ENCODE data around the gene SCG3.

The SCG3 gene

DNA sequence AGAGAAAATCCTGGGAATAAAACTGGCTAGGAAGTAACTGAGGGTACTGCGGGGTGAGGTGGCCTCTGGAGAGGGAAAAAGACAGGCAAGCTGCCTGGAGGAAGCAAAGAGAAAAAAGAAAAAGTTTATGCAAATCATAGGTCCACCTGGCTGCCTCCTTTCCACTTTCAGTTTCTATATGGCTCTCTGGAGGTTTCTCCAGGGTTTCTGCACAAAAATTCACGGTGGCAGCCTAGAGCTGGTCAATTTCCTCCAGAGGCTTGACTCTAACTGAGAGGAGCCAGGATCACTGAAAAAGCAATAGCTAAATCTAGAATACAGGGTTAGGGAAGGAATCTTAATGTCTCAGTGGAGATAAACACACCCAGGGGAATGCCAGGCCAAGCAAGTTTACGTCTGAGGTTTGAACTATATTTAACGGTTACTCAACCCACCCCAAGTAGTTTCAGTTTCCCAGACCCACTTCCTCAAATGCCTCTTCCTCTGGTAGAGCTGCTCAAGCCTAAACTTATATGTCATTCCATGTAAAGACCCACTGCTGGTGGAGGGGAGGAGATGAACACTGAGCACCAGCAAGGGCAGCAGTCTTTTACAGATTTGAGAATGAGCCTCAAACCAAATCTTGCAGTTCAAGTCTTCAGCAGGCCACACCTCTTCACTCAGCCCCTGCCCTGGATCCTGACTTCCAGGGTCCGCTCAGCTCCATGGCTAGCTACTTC lies 50.4 kb downstream of the SCG3 start:
- peak; percentile 57 for DNase-seq

DNA sequence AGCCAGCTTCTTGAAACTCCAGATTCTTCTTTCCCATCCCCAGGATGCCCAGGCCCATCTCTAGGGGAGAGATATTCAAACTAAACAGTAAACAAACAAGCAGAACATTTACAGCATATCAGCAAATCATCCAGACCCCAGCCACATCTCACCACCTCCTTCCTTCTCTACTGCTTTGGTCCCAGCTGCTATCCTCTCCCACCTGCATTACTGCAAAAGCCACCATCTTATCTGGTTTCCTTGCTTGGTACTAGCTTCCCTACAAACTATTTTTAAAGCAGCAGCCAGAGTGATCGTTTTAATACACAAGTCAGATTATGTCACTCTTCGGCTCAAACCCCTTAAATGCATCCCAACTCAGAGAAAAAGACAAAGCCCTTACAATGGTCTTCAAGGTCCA lies 51.3 kb downstream of the SCG3 start:
- no peak for DNase-seq

DNA sequence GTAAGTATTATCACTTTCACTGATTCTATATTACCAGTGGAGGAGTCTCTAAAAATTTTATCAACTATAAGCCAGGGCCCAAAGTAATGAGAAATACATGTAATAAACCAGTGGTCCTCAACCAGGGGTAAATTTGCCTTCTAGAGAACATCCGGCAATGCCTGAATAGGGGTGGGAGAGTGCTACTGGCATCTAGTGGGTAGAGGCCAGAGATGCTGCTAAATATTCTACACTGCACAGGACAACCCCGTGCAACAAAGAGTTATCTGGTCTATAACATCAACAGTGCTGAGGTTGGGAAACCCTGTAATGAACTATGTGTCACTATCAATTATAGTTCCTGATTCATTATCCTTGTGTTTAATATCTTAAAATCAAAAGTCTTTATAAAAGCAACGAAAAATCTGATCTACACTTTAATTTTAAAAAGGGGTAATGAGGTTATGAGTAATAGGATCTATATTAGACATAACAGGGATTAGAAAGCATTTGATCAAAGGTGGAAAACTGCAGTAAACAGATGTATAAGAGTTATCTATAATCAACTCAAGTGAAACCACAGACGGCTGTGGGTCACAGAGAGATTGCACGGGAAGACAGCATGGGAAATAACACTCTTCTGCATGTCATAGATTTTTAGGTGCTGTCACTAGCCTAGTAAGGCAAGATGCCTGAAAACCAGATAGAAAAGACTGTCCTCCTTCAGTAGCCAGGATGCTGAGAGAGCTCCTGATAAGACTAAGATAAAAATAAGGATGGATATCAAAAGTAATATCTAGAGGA lies 54.1 kb downstream of the SCG3 start:
- DNase-seq = no peak

DNA sequence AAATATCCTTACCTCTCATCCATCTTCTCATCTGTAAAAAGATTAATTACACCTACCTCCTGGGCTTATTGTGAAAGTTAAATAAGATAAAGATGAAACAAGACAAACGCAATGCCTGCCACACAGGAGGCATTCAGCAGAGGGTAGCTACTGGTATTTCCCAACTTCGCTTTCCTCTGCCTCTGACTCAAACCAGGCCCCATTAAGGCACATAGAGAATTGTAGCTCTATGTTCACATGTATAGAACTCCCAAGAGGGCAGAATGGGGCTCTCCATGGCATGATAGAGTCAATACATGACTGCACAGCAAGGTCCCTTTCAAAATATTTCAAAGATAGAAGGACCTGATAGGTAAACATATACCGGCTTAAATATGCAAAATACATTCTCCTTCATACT lies 54.8 kb downstream of the SCG3 start:
- no peak for DNase-seq

DNA sequence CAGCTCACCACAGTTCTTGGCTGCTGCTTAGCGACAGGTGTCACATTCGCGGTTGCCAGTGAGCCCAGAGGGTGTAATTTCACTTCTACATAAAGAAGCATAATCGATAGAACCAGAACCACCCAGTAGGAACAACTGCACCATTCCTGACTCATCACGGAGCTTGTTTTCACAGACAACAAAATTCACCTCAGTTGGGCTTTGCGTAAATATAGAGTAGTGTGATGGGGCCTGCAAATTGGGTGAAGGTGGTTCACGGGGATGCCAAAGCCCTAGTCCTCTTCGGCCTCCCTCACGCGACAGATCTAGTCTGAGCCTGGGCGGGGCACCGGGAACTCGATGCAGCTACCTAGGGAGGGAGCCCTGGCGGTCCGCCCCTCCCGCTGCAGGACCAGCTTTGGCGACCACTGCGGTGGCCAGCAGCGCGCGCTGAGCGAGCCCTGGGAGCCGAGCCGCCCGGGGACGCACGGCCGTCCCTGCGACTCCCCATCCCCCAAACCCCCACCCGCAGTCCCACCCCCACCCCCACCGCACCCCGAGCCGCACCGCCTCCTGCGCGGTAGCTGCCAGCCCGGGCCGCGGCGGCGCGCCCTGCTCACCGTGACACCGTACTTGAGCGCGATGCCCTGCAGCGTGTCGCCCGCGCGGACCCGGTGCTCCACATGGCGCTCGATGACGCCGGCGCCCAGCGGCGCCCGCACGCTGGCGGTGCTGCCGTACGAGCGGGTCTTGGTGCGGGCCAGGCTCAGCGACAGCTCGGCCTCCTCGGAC lies 55.6 kb downstream of the SCG3 start:
- peak; percentile 55 for DNase-seq

DNA sequence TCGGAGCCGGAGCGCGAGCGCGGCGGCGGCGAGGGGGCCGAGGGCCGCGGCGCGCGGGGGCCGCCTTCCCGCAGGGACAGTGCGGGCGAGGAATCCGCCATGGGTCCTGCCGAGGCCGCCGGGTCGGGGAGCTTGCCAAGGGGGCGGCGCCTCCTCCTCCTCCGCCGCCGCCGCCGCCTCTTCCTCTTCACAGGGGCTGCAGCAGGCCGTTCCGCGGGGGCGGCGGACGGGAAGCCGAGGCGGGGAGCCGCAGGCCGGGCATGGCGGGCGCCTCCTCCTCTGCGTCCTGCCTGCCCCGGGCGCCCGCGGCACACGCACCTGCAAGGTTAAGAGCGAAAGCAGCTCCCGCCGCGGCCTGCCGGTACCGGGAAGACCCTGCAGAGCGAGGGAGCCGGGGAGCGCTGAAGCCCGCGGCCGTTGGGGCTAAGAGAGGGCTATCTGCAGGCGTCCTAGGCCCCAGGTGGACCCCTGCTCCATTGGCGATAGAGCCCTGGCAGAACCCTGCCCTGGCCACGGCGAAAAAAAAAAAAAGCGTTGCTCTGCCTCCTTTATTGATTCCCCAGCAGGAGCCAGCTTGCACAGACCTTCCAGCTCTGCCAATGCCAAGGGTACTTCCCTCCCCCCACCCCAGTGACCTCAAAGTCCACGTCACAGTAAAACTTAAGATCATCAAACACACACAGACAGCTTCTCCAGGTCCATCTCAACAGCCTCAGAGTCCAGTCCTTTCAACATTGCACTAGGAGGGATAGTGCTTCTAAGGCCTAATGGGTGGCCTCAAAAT lies 56.4 kb downstream of the SCG3 start, which contains the start of gene LYSMD2:
Gene LYSMD2, minus strand, starts transcription at position 134 of the 784 bp plus-strand sequence. Its CDS starts 33 bp downstream, at position 101.
- DNase-seq = peak; percentile 66

DNA sequence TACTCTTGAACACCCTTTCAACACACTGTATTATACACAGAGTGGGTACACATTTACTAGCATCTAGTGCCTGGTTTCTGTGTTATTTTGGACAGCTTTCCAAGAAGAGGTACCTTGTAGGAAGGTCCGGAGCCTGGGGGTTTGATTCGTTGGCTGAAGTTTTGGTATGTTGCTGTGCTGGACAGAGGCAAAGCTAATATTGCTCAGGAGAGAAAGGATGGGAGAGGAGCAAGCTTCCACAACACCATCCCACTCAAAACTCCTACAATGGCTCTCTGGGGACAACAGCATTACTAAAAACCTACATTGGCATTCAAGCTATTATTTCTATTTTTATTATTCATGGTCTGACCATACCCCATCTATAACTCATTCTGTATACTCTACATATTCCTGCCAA lies 57.2 kb downstream of the SCG3 start:
- DNase-seq = no peak

DNA sequence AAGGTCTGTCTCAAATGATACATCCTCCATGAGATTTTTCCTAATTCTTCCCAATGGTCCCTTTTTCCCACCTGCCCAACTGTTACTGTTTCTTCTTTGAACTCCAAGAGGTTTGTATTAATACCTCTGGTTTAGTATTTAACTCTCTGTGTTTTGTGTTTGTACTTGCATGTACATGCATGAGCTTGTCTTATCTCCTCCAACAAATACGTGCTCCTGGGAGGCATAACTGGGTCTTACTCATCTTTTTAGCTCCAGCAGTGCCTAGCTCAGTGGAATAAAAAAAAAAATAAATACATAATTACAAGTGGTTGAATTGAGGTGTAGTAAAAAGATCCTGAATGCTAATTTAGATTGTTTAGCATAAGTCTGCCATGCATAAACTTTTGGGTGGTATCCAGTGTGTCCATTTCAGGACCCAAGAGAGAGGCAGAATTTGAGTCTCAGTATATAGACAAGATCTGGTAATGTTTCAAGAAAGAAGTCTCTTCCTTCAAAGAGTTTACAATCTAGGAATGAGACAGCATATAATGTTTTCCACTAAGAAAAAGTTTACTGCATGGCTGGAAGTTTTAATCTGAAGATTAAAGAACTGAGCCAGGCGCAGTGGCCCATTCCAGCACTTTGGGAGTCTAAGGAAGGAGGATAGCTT lies 57.9 kb downstream of the SCG3 start:
- DNase-seq = no peak

DNA sequence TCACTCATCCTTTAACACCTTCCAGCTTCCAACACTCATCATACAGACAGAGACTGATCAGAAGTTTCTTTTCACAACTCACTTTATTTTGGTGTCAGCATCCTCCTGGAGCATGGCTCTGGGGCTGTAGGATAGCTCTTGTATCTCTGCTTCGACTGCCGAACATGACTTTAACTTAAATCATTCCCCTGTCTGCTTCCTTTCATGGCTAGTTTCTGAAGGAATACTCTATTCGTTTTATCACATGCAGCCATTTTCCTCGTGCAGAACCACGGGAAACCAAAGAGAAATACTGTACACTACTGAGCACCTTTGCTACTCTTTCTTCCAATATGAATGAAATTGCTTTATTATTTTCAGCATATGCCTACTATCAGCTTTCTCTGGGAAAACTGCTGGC lies 68.0 kb downstream of the SCG3 start:
- no peak for DNase-seq

DNA sequence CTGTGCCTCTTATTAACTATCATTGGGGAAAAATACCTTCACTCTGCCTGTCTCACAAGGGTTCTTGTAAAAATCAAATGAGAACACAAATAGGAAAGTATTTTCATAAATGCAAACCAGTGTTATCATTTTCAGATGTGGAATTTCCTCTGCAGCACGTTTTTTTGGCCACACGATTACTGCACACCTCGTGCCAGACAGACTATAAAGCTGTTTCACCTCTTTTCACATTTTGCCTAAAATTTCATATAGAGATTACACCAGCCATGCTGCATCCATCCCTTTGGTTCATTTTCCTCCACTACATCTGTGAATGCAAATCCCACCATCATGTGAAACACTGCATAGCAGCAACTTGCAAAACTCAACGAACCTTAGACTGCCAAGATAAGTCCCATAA lies 68.9 kb downstream of the SCG3 start:
- DNase-seq = no peak

DNA sequence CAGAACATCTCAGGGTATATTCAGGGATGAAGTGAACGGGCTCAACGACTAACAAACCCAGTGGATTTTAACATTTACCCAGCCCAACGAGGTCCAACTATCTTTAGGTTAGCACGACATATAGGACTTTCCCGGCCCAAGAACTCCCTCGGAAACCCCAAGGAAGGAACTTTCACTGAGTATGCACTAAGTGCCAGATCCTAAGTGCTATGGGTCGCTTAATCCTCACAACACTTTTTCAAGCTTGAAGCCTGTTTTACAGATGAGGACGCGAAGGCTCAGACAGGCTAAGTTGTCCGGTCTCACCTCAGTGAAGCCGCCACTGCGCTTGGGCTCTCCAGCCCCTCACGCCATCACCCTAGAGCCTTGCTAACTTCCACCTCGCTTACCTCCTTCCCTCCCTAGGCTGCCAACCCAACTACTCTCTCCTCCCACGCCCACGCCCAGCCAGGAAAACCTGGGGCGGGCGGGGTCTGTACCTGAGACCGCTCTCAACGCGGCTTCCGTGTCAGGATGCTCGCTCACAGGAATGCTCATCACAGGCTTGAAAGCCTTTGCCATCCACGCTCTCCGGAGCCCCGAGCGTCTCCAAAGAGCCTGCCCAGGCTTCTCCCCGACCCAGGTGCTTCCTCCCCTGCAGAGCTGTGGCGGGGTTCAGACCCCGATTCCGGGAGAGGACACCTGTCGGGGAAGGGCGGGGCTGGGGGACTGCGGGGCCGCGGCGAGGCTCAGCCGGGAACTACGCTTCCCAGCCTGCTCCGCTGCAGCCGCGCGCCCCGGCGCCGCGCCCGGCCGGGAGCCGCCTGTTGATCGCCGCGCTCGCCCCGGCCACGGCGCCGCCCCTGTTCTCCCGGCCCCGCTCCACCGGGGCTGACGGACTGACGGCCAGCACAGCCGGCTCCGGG lies 69.7 kb downstream of the SCG3 start, which contains the start of gene TMOD2:
Gene TMOD2, plus strand, starts transcription at position 806 of the 905 bp plus-strand sequence. CDS start 14,845 bp downstream, outside the sequence.
- DNase-seq = peak; percentile 39

DNA sequence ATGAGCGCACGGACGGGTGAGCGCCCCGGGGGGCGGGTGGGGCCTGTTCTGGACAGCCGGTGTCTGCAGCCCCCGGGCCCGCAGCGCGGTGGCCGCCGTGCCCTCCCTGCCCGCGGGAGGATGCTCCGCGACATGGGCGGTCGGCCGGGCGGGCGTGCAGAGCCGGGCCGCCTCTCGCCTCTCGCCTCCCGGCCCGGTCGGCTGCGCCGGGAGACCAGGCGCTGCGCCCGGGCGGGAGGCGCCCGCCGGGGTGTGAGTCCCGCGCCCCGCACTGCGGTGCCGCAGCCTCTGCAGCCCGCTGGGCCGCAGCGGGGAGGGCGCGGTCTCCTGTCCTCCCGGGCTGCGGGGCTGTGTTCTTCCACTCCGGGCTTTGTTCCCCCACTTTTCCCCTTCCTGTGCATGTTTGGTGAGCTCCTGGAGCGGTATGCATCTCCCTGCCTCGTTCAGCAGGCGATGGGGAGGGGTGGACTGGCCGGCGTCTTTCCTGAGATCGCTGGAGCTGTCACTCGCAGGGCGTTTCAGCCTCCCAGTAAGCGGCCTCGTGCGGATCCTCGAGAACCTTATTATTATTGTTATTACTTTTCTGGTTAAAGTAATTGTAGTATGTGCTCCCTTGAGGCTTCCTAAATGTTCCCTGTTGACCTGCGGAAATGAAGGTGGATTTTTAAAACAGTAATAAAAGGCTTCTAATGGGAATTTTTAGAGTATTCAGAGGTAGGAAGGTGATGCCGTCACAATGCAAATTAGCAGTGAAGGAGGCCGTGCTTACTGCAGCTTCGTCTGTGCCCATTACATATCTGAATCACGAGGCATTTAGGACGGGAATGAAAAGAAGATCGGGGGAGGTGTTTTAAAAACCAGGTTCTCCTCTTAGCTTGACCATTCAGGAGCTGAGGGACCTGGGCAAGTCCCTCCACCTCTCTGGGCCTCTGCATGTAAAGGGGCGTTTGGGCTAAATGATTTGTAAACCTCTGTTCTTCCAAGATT lies 70.7 kb downstream of the SCG3 start:
- DNase-seq = no peak

DNA sequence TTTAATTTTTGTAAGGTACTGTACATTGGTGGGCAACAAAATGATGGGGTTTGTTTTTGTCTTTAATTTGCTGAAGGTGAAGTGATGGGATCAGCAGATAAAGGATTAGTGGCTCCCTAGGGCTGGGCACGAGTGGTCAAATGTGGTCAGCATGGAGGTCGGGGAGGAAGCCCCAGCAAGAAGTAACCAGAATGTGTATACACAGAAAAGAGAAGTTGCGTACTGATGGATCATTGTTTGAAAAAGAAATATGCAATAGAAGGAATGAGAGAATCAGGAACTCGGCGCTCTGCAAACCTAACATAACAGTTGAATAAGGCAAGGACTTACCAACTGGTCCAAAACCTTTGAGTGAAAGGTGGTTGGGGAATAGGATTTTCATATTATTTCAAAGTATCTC lies 71.6 kb downstream of the SCG3 start:
- DNase-seq = no peak

DNA sequence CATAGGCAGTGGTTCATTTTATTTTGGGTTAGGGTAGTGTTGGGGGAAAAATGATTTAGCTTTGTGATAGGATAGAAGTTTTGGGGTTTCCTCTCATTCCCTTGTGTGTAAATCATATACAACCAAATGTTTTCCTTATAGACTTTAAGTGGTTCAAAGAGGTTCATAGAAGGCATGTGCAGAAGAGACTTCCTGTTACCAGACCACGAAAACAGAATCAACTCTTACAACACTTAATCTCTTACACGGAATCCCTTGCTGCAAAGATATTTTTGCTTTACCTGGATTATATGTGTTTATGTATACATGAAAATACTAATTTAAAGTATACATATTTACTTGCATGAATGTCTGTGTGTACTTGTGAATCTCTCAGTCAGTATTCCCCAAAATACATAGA lies 73.0 kb downstream of the SCG3 start:
- DNase-seq = no peak

DNA sequence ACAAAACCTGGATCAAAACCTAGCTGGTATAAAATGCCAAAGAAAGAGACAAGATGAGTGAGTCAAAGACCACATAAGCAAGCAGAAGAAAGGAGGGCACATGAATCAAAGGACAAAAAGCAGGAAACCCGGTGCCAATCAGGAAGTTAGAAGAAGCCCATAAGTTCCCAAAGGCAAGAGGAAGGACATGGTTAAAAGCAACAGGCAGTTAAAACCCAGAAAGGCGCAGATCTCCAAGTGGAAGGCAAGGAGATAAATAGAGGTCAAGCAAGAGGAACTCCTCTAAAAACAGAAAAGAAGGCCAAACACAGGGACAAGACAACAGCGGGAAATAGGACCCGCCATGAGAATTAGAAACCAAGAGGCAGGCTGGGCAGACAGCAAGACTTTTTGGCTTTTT lies 74.5 kb downstream of the SCG3 start:
- no peak for DNase-seq

DNA sequence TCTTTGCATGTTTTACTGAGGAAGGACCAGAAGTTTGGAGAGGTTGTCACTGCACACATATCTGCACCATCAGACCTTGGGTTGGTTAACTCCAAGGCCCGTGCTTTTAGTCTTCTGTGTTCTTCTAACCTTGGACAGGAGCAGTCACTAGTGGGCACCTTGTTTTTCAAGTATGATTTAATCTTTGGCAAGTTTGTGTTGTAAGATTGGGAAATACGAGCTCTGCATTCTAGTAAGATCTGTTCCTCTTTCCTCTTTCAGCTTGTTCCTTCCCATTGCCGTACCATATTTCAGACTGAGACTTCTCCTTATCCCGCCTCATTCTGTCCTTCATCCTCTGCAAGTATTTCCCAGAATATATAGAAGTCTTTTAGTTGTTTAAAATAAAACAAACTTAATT lies 75.2 kb downstream of the SCG3 start:
- DNase-seq = no peak

DNA sequence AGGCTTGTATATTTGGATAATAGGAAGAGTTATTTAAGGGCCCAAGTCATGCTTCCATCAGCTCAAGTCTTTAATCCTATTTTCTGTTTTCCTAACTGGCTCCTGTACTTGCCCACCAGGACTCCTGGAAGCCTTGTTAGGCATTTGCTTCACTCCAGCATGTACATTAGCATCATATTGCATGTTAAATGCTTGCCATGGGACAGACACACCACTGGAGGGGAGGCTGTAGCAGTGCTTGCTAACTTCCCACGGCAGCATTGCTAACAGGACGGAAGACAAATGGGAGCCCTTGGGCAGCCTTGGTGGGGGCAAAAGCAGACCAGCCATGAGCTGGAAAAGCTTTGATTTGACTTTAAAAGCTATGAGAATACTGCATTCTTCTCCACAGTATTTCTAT lies 76.1 kb downstream of the SCG3 start:
- DNase-seq = no peak

DNA sequence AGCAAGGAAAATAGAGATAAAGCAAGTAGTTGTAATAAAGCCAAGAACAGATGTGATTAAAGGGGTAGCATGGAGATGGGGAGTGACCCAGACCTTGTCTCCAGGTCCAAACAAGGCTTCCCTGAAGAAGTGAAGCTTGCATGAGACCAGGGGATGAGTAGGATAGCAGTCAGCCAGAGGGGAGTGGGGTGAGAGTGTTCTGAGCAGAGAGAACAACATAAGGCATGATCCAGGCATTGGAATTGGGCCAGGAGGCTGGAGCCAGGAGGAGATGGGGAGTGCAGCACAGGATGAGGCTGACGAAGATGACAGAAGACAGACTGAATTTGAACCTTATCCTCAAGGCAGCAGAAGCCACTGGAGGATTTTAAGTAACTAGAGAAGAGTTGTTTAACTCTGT lies 77.3 kb downstream of the SCG3 start:
- DNase-seq = no peak

DNA sequence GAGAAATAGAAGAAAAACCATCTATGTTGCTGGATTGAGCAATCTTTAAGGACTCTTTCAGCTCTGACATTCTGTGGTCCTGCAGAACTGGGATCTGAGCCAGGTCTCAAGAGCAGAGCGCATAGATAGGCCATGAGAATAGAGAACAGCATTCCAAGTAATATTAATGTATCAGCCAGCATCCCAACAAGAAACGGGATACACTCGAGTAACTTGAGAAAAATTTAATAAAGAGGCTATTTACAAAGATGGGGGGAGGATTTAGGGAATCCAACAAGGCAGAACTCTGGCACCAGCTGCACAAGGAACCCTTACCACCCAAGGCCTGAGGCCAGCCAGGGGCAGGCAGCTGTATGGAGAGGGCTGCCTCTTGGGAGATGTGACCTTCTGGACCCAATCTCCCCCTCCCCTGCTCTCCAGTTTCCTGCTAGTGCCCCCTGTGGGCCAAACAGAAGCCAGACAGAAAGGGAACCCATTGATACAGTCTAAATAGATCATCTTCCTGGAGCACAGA lies 78.3 kb downstream of the SCG3 start:
- DNase-seq = no peak

DNA sequence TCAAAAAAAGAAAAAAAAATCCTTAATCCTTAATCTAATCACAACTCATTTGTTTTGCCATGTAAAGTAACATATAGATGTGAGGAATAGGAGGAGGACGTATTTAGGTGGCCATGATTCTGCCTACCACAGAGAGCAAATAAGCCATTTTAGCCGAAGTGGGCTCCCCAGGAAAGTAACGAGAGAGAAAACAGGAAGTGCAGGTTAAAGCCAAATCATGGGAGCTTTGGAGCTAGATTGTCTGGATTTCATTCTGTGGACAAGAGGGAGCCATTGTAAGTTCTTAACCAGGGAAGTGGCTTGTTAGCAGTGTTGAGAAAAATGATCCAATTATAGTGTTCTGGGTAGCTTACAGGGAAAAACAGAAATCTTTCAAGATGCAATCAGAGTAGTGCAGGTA lies 79.5 kb downstream of the SCG3 start:
- no peak for DNase-seq

All from CD4-positive, alpha-beta T cell treated with Interleukin-15 for 1 hour (primary cell).